ENCODE results near the gene ZNF438.

The ZNF438 gene

DNA sequence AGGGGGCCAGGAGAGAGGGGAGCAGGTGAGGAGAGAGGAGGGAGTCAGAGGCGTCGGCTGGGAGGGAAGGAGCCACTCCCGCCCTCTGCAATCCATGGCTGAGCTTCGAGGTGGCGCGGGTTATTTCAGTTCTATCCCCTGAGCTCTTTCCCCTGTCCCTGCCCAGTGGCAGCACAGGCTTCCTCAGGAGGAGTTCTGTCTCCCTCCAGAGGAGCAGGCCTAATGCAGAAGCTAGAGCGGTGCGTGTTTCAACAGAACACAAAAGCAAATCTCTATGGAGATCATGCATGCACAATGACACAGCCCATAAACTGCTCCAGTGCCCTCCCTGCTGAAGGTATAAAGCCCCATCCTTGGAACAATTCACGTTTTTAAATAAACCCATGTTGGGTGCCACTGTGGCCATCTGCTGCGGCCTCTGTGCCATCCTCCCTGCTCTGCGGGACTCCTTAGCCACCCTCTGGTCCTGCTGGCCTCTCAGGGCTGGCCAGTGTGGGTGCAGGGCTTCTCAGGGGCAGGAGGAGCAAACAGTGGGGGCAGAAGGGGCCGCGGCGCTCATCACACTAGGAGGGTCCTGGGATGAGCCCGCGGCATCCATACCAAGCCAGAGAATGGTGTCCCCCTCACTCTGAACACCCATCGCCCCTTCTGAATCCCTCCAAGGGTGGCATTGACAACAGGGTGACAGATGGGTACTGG, 209.5 kb downstream of the ZNF438 start:
- no peaks in the 10 kb centered on the region for H3K79me1 ChIP-seq (replicated peaks; ENCODE audit: low read length, poor library complexity, severe bottlenecking)
- no peak overlapping the region for H2AFZ ChIP-seq (ENCODE audit: low read depth, low read length)
- no peaks in the 10 kb centered on the region for H3K27me3 ChIP-seq (ENCODE audit: control insufficient read depth in 1 of 2, insufficient read depth in 1 of 2, low read length in 2 of 2)
- H3K18ac ChIP-seq (ENCODE audit: low read depth in 1 of 2, low read length in 2 of 2), result no peak overlapping the region
- H3K4me3 ChIP-seq (ENCODE audit: insufficient read depth in 1 of 2, low read depth in 1 of 2, low read length in 2 of 2), result no peak overlapping the region
- no peak overlapping the region for H2BK5ac ChIP-seq (ENCODE audit: low read depth, low read length, poor library complexity, severe bottlenecking)
- no peak overlapping the region for H4K91ac ChIP-seq (ENCODE audit: low read length)
- peak overlapping the region; percentile 97 for H3K9ac ChIP-seq (ENCODE audit: low read length)
- H3K23ac ChIP-seq (ENCODE audit: low read length in 2 of 2), result no peak overlapping the region
- H2BK12ac ChIP-seq (ENCODE audit: low read length in 2 of 2), result peak overlapping the region in 1 of 2 experiments; percentile 69
- no peak overlapping the region for H3K27ac ChIP-seq (ENCODE audit: low read length, poor library complexity, severe bottlenecking)
- H2AK5ac ChIP-seq (ENCODE audit: low read length, severe bottlenecking), result no peak overlapping the region
- no peak overlapping the region for H4K8ac ChIP-seq (ENCODE audit: low read length)
- no peak for DNase-seq
- H3K4me2 ChIP-seq (ENCODE audit: low read length, poor library complexity, severe bottlenecking), result no peak overlapping the region
- H3K4ac ChIP-seq (ENCODE audit: low read depth in 1 of 2, low read length in 2 of 2), result no peak overlapping the region
- WGBS, result 90% methylated on average over 12 of the region's 17 CpGs
- H2BK15ac ChIP-seq (ENCODE audit: low read depth, poor library complexity, severe bottlenecking), result peak overlapping the region; percentile 26
- H2BK120ac ChIP-seq (ENCODE audit: low read depth, low read length), result no peak overlapping the region
- peaks cover 21% of the 10 kb centered on the region for H3K4me1 ChIP-seq (ENCODE audit: control insufficient read depth, insufficient read depth, low read depth, low read length)
- no peaks in the 10 kb centered on the region for H3K9me3 ChIP-seq (ENCODE audit: control insufficient read depth, low read length)
- H3K36me3 ChIP-seq (ENCODE audit: control insufficient read depth in 1 of 2, insufficient read depth in 2 of 2, low read depth in 1 of 2, low read length in 2 of 2), result no peaks in the 10 kb centered on the region
- H3K14ac ChIP-seq (ENCODE audit: low read length in 2 of 2), result peak overlapping the region in 1 of 2 experiments; percentile 23

DNA sequence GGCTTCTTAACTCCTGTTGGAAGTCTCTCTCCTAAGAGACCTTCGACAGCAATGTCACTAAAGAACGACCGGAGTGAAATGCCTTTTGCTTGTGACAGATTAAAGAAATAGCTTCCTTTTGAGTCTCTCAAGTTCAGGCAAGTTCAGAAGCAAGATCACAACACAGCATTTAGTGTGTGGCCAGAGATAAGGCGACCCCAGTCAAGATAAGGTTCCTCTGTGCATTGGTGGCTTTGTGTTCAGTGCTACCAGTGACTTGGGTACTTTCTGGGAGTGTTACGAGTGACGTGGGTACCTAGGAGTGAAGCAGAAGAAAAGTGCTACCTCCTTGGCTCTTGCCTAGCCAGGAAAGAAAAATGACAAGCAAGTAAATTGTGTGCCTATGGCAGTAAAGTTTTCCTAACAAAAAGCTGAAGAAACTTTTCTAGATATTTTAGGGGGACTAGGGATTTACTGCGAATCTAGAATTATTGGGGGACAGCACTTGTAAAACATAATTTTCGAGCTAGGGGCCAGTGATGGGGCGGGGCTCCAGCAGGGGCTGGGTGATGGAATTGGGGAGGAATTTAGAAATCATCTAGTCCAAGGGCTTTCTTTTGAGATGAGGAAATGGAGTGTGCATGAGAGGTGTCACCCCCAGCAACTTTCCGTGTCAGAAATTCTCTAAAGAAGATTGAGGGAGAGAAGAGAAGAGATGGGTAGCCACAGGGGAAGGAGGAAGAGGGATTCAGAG, 210.2 kb downstream of the ZNF438 start:
- DNase-seq, result no peak
- WGBS, result 84% methylated on average over 10 of the region's 10 CpGs

GRCh38 chr10:30820261-30820991, 211.2 kb downstream of the ZNF438 start:
- WGBS, result 63% methylated on average over 6 of the region's 10 CpGs
- no peaks in the 10 kb centered on the region for H3K79me1 ChIP-seq (replicated peaks; ENCODE audit: low read length, poor library complexity, severe bottlenecking)
- H4K91ac ChIP-seq (ENCODE audit: low read length), result no peak overlapping the region

More for the DNA sequence above, 210.2 kb downstream of the ZNF438 start:
- Histone ChIP-seq H3K4me3 (ENCODE audit: insufficient read depth in 1 of 2, low read depth in 1 of 2, low read length in 2 of 2) (no peak overlapping the region), H4K91ac (ENCODE audit: low read length) (no peak overlapping the region), H3K4ac (ENCODE audit: low read depth in 1 of 2, low read length in 2 of 2) (no peak overlapping the region), H3K18ac (ENCODE audit: low read depth in 1 of 2, low read length in 2 of 2) (peak overlapping the region in 1 of 2 experiments; percentile 59), H3K36me3 (ENCODE audit: control insufficient read depth in 1 of 2, insufficient read depth in 2 of 2, low read depth in 1 of 2, low read length in 2 of 2) (no peaks in the 10 kb centered on the region), H3K23ac (ENCODE audit: low read length in 2 of 2) (no peak overlapping the region), H3K4me2 (ENCODE audit: low read length, poor library complexity, severe bottlenecking) (no peak overlapping the region), H3K79me1 (replicated peaks; ENCODE audit: low read length, poor library complexity, severe bottlenecking) (no peaks in the 10 kb centered on the region), H2AK5ac (ENCODE audit: low read length, severe bottlenecking) (peak overlapping the region; percentile 38), H2AFZ (ENCODE audit: low read depth, low read length) (no peak overlapping the region), H2BK15ac (ENCODE audit: low read depth, poor library complexity, severe bottlenecking) (no peak overlapping the region), H3K9me3 (ENCODE audit: control insufficient read depth, low read length) (no peaks in the 10 kb centered on the region), H2BK120ac (ENCODE audit: low read depth, low read length) (no peak overlapping the region), H3K4me1 (ENCODE audit: control insufficient read depth, insufficient read depth, low read depth, low read length) (peaks cover 21% of the 10 kb centered on the region), H3K9ac (ENCODE audit: low read length) (peak overlapping the region; percentile 97), H4K8ac (ENCODE audit: low read length) (no peak overlapping the region), H2BK12ac (ENCODE audit: low read length in 2 of 2) (peak overlapping the region in 1 of 2 experiments; percentile 61), H3K14ac (ENCODE audit: low read length in 2 of 2) (no peak overlapping the region), H3K27ac (ENCODE audit: low read length, poor library complexity, severe bottlenecking) (no peak overlapping the region), H2BK5ac (ENCODE audit: low read depth, low read length, poor library complexity, severe bottlenecking) (no peak overlapping the region), H3K27me3 (ENCODE audit: control insufficient read depth in 1 of 2, insufficient read depth in 1 of 2, low read length in 2 of 2) (no peaks in the 10 kb centered on the region)

More at GRCh38 chr10:30820261-30820991, 211.2 kb downstream of the ZNF438 start:
- Histone ChIP-seq H3K27ac (ENCODE audit: low read length, poor library complexity, severe bottlenecking) (peak overlapping the region; percentile 30), H3K27me3 (ENCODE audit: control insufficient read depth in 1 of 2, insufficient read depth in 1 of 2, low read length in 2 of 2) (no peaks in the 10 kb centered on the region), H3K4me3 (ENCODE audit: insufficient read depth in 1 of 2, low read depth in 1 of 2, low read length in 2 of 2) (peak overlapping the region in 1 of 2 experiments; percentile 70), H4K8ac (ENCODE audit: low read length) (no peak overlapping the region), H3K4me2 (ENCODE audit: low read length, poor library complexity, severe bottlenecking) (no peak overlapping the region), H2BK15ac (ENCODE audit: low read depth, poor library complexity, severe bottlenecking) (no peak overlapping the region), H2AK5ac (ENCODE audit: low read length, severe bottlenecking) (no peak overlapping the region), H2AFZ (ENCODE audit: low read depth, low read length) (no peak overlapping the region), H2BK5ac (ENCODE audit: low read depth, low read length, poor library complexity, severe bottlenecking) (no peak overlapping the region), H3K18ac (ENCODE audit: low read depth in 1 of 2, low read length in 2 of 2) (no peak overlapping the region), H2BK120ac (ENCODE audit: low read depth, low read length) (no peak overlapping the region), H3K36me3 (ENCODE audit: control insufficient read depth in 1 of 2, insufficient read depth in 2 of 2, low read depth in 1 of 2, low read length in 2 of 2) (no peaks in the 10 kb centered on the region), H3K9ac (ENCODE audit: low read length) (peak overlapping the region; percentile 97), H3K4ac (ENCODE audit: low read depth in 1 of 2, low read length in 2 of 2) (no peak overlapping the region), H3K4me1 (ENCODE audit: control insufficient read depth, insufficient read depth, low read depth, low read length) (peaks cover 23% of the 10 kb centered on the region), H2BK12ac (ENCODE audit: low read length in 2 of 2) (no peak overlapping the region), H3K9me3 (ENCODE audit: control insufficient read depth, low read length) (no peaks in the 10 kb centered on the region), H3K23ac (ENCODE audit: low read length in 2 of 2) (no peak overlapping the region), H3K14ac (ENCODE audit: low read length in 2 of 2) (no peak overlapping the region)
- peak; percentile 57 for DNase-seq

All from mesenchymal stem cell (in vitro differentiated cells and primary cell).